Aorta (tissue), 5 donors: ENCODE data around the gene BCAS4. TPM values are rescaled to one million over a fixed set of nuclear protein-coding genes. Genes with fewer than 3 reads are reported as not detected.
A peak's percentile ranks its signal among the peaks of the same experiment; 100 is the strongest.

ENCODE experiments used
- ATAC-seq: fragments of 200-7000 bp; cut with Tn5 transposase; one replicate; pipeline ENCODE4 v1.9.1; 2022; ENCODE audit warnings: moderate library complexity; ENCODE audit not compliant: low FRiP score
- DNase-seq, 2 donors: peaks; one replicate each; pipeline ENCODE4 v3.0.0-alpha.2; 2020
- H3K27ac ChIP-seq, 2 donors: one replicate each; pipeline ENCODE4 v1.5.1; 2013; ENCODE audit warnings: low read length in 2 of 2, mild to moderate bottlenecking in 2 of 2, moderate library complexity in 2 of 2, control low read depth in 1 of 2, inconsistent platforms in 1 of 2, low read depth in 1 of 2
- H3K27me3 ChIP-seq, 2 donors: one replicate each; pipeline ENCODE4 v1.6.1; 2013; ENCODE audit warnings: control low read depth in 1 of 2, low read length in 1 of 2, mild to moderate bottlenecking in 1 of 2, moderate library complexity in 1 of 2; ENCODE audit not compliant: insufficient read depth in 2 of 2, control insufficient read depth in 1 of 2
- H3K36me3 ChIP-seq, 2 donors: one replicate each; pipeline ENCODE4 v1.6.1; 2013; ENCODE audit warnings: control low read depth in 1 of 2, low read length in 1 of 2, mild to moderate bottlenecking in 1 of 2; ENCODE audit not compliant: insufficient read depth in 2 of 2, control insufficient read depth in 1 of 2
- H3K4me1 ChIP-seq, 2 donors: one replicate each; pipeline ENCODE4 v1.6.1; 2013; ENCODE audit warnings: low read length in 2 of 2, control low read depth in 1 of 2, mild to moderate bottlenecking in 1 of 2, moderate library complexity in 1 of 2; ENCODE audit not compliant: insufficient read depth in 2 of 2, control insufficient read depth in 1 of 2
- H3K4me3 ChIP-seq, 2 donors: one replicate each; pipeline ENCODE4 v1.5.1; 2013; ENCODE audit warnings: low read length in 2 of 2, control low read depth in 1 of 2, mild to moderate bottlenecking in 1 of 2
- H3K9me3 ChIP-seq: one replicate; pipeline ENCODE4 v1.6.1; 2013; ENCODE audit warnings: mild to moderate bottlenecking, low read length; ENCODE audit not compliant: control insufficient read depth
- WGBS, 2 donors: extraction: QIAGEN DNeasy Blood & Tissue Kit; methylation state at CpG; one replicate each; pipeline ENCODE4 v1.1.7; 2013; 5-methylcytosine and 5-hydroxymethylcytosine counted together
- intact Hi-C, 2 donors: fragments of 100-400 bp; cut with DNase I; formaldehyde crosslinking; loops; one replicate each; pipeline versions ENCODE4 v1.14.2 to v1.15.0; 2022
- polyA plus RNA-seq, 2 donors: library from polyadenylated mRNA; stranded (reverse); fragments of 200-250 nt; gene quantifications; one replicate each; pipeline ENCODE4 v1.2.3, GENCODE V29; 2013
- total RNA-seq, 2 donors: library from RNA; stranded (reverse); fragmentation: NEBNext Ultra II Directional; extraction: Animal tissue kit (Norgen Biotek cat#: 25700); gene quantifications; one replicate each; pipeline ENCODE4 v1.2.1, GENCODE V29; 2021
- donor health status: healthy with polysubstance abuse.
- donor health status: Bipolar disorder and iron deficiency.
- donor health status: DM: no; HTN: no; CAD: no.
- donor health status: DM: no; HTN: no; CAD: no.
- donor health status: DM: yes; HTN: yes; CAD: no.

The BCAS4 gene
- total and polyA plus RNA-seq, 4 donors, result 4.9 to 9.7 (median 7.4) TPM

DNA sequence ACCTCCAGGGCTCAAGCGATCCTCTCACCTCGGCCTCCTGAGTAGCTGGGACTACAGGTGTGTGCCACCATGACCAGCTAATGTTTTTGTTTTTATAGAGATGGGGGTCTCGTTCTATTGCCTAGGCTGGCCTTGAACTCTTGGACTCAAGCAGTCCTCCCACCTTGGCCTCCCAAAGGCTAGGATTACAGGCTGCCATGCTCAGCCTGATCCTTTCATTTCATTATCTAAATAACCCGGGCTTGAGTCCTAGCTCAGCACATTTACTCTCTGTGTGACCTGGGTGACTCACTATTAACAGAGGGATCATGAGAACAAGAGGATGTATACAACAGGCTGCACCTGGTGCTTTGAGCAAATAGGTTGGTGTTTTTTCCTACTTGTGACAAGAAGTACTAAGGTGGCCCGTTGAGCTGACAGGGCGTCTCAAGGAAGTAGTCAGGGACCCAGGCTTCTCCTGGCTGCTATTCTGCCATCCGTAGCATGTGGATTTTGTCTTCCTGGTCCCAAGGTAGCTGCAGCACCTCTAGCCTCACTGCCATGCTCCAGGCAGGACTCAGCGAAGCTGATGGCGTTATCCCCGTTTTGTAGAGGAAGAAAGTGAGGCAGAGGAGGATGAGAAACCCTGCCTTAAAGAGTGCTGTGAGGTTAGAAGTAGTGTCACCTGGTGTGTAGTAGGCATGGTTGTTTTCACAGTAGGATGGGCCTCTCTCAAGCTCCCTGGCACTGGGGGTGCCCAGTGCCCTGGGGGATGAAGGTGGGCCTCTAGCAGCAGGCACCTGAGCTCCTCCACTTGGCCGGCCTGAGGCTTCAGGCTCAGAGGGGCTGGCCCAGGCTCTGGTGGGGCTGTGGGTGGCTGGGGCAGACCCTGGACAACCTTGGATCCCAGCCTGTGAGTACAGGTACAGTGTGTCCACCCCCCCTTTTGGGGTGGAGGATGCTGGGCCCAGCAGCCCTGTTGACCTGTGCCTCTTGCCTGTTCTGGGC, 73.9 kb downstream of the BCAS4 start:
- WGBS, 2 donors, result 92 to 93% methylated on average over 11 of the region's 11 CpGs
- no peak for ATAC-seq
- H3K36me3 ChIP-seq, result no peaks in the 10 kb centered on the region

DNA sequence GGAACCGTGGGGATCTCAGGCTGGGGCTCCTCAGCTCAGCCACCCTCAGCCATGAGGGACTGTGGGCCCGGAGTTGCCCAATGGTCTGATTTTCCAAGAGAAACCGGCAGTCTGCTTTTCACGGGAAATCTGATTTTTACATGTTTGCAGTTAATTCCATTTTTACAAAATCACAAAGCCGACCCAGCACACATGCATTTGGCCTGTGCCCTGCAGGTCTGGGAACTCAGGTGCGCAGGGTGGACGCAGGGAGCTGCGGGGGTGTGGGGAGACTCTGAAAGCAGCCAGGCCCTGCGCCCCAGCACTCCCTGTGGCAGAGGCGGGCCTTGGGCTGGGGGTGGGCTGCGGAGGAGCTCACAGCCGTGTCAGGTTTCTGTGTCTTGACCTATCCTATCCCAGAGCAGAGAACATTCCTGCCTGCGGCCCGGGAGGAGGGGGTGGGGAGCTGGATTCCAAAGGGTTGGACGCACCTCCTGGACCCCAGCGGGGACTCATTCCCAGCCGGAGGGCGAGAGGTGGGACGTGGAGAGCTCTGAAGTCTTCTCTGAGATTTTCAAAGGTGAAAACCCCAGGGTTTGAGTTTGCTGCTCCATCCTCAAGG, 75.8 kb downstream of the BCAS4 start:
- 42 to 45% methylated on average over 19 of the region's 19 CpGs for WGBS, 2 donors
- ATAC-seq, result no peak

More for the DNA sequence above, 73.9 kb downstream of the BCAS4 start:
- no peak for DNase-seq
- H3K4me1 ChIP-seq, result no peaks in the 10 kb centered on the region
- intact Hi-C loops, result no loop called here
- H3K4me3 ChIP-seq, result no peak overlapping the region
- H3K9me3 ChIP-seq, result no peaks in the 10 kb centered on the region
- H3K27me3 ChIP-seq, result no peaks in the 10 kb centered on the region
- no peak overlapping the region for H3K27ac ChIP-seq

DNA sequence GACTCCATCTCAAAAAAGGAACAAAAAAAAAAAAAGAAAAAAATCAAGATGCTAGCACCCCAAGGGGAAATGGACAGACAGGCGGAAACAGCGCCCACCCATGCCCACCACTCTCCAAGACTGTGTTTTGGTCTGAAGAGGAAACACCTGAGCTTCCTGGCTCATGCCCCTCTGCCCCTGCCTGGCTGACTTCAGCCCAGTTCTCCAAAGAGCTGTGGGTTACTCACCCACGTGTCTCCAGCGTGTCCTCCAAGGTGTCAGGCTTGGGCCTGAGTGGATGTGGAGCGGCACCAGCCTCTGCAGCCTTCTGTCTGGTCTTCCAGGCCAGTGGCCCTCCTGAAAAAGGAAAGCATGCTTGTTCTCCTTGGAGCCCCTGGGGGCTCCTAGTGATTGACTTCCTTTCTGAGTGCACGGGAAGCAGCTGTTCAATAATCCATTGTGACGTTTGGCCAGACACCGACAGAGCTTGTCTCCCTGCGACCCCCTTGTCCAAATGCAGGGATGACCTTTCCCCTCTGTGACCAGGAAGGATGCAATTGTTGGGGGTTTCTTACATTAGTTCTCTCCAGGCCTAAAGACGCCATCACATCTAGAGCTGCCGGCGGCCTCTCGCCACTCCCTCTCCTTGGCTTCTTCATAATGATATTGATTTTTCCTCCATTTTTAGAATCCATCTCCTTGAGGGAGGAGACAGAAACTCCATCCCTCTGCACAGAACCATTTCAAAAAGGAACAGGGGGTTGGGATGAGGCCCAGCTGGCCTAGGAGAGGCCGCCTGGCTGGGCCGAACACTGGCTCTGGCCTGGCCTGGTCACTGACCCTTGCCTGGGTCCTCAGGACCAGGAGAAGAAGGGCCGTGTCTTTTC, 77.9 kb downstream of the BCAS4 start:
- H3K36me3 ChIP-seq, result no peaks in the 10 kb centered on the region
- WGBS, 2 donors, result 87 to 92% methylated on average over 16 of the region's 16 CpGs
- H3K27ac ChIP-seq, result no peak overlapping the region
- no peaks in the 10 kb centered on the region for H3K4me1 ChIP-seq
- ATAC-seq (no peak), DNase-seq (peak; percentile 10 to 24)
- no peaks in the 10 kb centered on the region for H3K9me3 ChIP-seq
- intact Hi-C loops, result no loop called here
- H3K27me3 ChIP-seq, result no peaks in the 10 kb centered on the region
- H3K4me3 ChIP-seq, result no peak overlapping the region

More for the DNA sequence above, 75.8 kb downstream of the BCAS4 start:
- Histone ChIP-seq H3K27me3 (no peaks in the 10 kb centered on the region), H3K4me3 (no peak overlapping the region), H3K9me3 (no peaks in the 10 kb centered on the region), H3K36me3 (no peaks in the 10 kb centered on the region), H3K27ac (no peak overlapping the region), H3K4me1 (no peaks in the 10 kb centered on the region)
- DNase-seq, result peak; percentile 29 to 68
- intact Hi-C loops, result no loop called here

DNA sequence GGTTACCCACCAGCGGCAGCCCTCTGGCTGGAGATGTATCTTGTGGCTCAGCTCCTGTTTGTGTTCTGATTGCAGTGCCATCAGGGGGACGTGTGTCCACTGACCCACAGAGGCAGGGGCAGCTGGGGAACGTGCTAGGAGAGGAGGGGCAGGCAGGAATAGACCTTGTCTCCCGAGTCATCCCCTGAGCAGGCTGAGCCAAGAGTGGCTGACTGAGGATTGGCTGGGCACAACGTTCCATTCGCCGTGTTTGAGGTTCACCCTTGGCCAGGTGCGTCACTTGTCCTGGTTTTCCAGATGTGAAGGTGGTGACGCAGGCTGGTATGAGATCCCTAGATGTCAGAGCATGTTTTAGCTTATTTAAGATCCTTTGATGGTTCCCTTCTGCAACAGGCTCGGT, 78.7 kb downstream of the BCAS4 start:
- no peak overlapping the region for H3K4me3 ChIP-seq
- H3K27me3 ChIP-seq, result no peaks in the 10 kb centered on the region
- H3K27ac ChIP-seq, result no peak overlapping the region
- no peaks in the 10 kb centered on the region for H3K9me3 ChIP-seq
- ATAC-seq (no peak), DNase-seq (peak; percentile 25 to 42)
- H3K36me3 ChIP-seq, result no peaks in the 10 kb centered on the region
- intact Hi-C loops, result no loop called here
- no peaks in the 10 kb centered on the region for H3K4me1 ChIP-seq
- 84 to 90% methylated on average over 10 of the region's 10 CpGs for WGBS, 2 donors

DNA sequence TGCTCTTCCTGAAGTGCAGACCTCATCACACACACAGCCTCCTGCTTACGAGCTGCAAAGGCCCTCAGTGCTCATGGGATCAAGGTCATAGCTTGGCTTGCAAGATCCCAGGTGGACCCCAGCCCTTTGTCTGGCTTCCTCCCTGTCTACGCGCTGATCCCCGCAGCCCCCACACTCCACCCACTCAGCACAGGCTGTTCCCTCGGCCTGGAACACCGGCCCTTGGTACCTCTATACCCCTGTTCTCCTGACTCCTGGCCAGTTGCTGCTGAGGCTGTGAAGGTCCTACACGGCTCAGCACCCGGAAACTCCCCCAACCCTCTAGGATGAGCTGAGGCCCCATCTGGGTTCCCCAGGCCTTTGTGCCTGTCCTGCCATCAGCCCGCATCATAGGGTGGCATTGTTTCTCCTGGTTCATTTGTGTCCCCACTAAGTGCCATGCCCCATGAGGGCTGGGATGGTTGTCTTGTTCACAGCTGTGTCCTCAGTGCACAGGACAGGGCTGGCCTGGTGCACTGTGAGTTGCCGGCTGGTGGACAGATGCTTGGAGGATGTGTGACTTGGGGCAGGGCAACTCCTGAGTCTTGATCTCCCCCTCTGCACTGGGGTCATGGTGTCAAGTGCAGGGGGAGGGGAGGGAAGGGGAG, 79.4 kb downstream of the BCAS4 start:
- 94% methylated on average over 10 of the region's 10 CpGs for WGBS, 2 donors
- Histone ChIP-seq H3K4me3 (no peak overlapping the region), H3K36me3 (no peaks in the 10 kb centered on the region), H3K27me3 (no peaks in the 10 kb centered on the region), H3K4me1 (no peaks in the 10 kb centered on the region), H3K9me3 (no peaks in the 10 kb centered on the region), H3K27ac (no peak overlapping the region)
- intact Hi-C loops, result no loop called here
- DNase-seq (peak; percentile 22 to 54), ATAC-seq (no peak)

DNA sequence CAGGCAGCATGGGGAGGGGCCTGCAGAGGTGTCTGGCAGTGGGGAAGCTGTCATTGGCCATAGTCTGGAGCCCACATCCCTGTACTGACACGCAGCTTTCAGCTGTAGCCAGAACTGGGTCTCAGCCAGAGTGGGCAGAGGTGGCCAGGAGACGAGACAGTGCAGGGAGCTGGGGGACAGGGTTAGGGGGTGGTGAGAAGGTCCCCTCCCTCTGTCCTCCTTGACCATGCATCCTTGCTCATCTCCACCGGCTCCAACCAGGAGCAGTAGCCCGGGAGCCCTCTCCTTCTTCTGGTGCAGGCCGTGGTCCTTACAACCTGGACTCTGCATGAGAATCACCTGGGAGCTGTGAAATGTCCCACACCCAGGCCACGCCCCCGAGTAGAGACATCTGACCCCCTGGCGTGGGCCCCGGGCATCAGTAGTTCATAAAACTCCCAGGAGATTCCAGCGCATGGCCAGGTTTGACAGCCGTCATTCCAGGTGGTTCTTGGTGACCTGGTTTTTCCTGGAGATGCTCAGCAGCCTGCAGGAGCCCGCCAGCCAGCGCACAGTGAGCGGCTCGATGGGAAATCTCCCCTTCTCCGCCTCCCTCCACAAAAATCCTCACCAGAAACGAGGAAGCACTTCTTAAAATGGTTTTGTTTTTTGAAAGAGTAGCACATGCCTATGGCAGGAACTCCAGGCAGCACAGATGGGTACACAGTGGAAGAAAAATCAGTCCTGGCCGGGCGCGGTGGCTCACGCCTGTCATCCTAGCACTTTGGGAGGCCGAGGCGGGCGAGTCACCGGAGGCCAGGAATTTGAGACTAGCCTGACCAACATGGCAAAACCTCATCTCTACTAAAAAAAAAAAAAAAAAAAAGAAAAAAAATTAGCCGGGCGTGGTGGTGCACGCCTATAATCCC, 80.2 kb downstream of the BCAS4 start:
- intact Hi-C loops, result no loop called here
- Histone ChIP-seq H3K36me3 (no peaks in the 10 kb centered on the region), H3K4me3 (no peak overlapping the region), H3K4me1 (no peaks in the 10 kb centered on the region), H3K27ac (no peak overlapping the region), H3K27me3 (no peaks in the 10 kb centered on the region), H3K9me3 (no peaks in the 10 kb centered on the region)
- ATAC-seq (no peak), DNase-seq (peak in 1 of 2 donors; percentile 60)
- 89% methylated on average over 26 to 28 of the region's 28 CpGs for WGBS, 2 donors

DNA sequence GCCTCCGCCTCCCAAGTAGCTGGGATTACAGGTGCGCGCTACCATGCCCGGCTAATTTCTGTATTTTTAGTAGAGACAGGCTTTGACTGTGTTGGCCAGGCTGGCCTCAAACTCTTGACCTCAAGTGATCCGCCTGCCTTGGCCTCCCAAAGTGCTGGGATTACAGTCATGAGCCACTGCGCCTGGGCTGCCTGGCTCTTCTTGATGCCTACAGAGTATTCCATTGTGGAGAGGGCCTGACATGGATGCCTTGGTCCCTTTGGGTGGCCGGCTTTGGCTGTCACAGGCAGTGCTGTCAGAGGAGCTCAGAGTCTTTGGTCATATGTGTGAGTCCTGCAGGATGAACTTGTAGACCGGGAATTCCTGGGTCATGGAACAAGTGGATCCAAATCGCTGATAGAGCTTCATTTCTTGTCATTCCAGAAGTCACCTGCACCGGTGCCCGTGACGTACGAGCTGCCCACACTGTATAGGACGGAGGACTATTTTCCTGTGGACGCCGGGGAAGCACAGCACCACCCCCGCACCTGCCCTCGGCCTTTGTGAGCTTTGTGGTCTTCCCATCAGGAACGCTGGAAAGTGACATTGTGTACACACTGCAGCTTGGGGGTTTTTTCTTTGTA, 81.3 kb downstream of the BCAS4 start:
- H3K27ac ChIP-seq, result no peak overlapping the region
- no peak overlapping the region for H3K4me3 ChIP-seq
- H3K27me3 ChIP-seq, result no peaks in the 10 kb centered on the region
- DNase-seq (peak in 1 of 2 donors; percentile 55), ATAC-seq (no peak)
- 96% methylated on average over 19 of the region's 19 CpGs for WGBS, 2 donors
- intact Hi-C loops, result no loop called here
- no peaks in the 10 kb centered on the region for H3K4me1 ChIP-seq
- no peaks in the 10 kb centered on the region for H3K36me3 ChIP-seq
- no peaks in the 10 kb centered on the region for H3K9me3 ChIP-seq
